ENCODE measurements around the gene ITGB3. TPM values are rescaled to one million over a fixed set of nuclear protein-coding genes. Genes with fewer than 3 reads are reported as not detected.
A peak's percentile ranks its signal among the peaks of the same experiment; 100 is the strongest.

The ITGB3 gene
- total and polyA plus RNA-seq, 10 of the 15 experiments (the other 5 are each of a cell fraction or from before 2014, with no cell fraction given), result 0.69 to 22.8 (median 13.6) TPM

- BruUV-seq (replicated peaks), result no TSS peak
- Histone ChIP-seq H3K79me2 (ENCODE audit: control insufficient read depth, insufficient read depth, low read length) (no peaks in the 10 kb centered on the region), H3K9me3 (replicated peaks; ENCODE audit: control insufficient read depth, insufficient read depth, low read length) (no peaks in the 10 kb centered on the region; the same call in 2 of the 3 replicates), H3K36me3 (ENCODE audit: control insufficient read depth in 2 of 2, insufficient read depth in 2 of 2, low read length in 1 of 2) (no peaks in the 10 kb centered on the region), H4K20me1 (ENCODE audit: control insufficient read depth, insufficient read depth) (no peaks in the 10 kb centered on the region), H2AFZ (ENCODE audit: control insufficient read depth, low read depth, low read length) (peak overlapping the region; percentile 56), H3K4me1 (ENCODE audit: control insufficient read depth, insufficient read depth, low read length) (peaks cover 18% of the 10 kb centered on the region), H3K27me3 (replicated peaks in 1 of 2; ENCODE audit: control insufficient read depth in 2 of 2, insufficient read depth in 2 of 2, low read length in 1 of 2) (no peaks in the 10 kb centered on the region; a peak in 1 of 4 replicates), H3K27ac (ENCODE audit: control insufficient read depth, insufficient read depth) (no peak overlapping the region; the same call in 1 of the 2 replicates), H3K9ac (ENCODE audit: control insufficient read depth, insufficient read depth, low read length) (peak overlapping the region; percentile 19; the same call in 1 of the 2 replicates), H3K4me2 (ENCODE audit: control insufficient read depth, insufficient read depth) (peak overlapping the region; percentile 73), H3K4me3 (0 out of 2 replicates have a peak overlapping the region, but pooled peaks have one; percentile 37)
- intact Hi-C loops (cut with micrococcal nuclease; ENCODE audit: unreplicated experiment), result loop anchor here (2.0 kb wide), 3 partner anchors 23 to 383 kb away; no protein-coding TSS in a partner anchor
- POLR2A ChIA-PET, result interaction anchor here (0.6 to 3.7 kb wide), 12 partner anchors 9 to 1653 kb away, joined by 3 to 32 read pairs (median 3); partner anchors contain the start of gene EFCAB13
- ATAC-seq, result peak; percentile 16; the same call in 2 of the 3 replicates
- in situ Hi-C loops (cut with MboI), result loop anchor here (5.0 kb wide), 2 partner anchors 81 to 381 kb away; no protein-coding TSS in a partner anchor
- FAIRE-seq, result no peak
- RAD21 ChIA-PET (ENCODE audit: unreplicated experiment), result interaction anchor here (0.7 to 4.5 kb wide), 15 partner anchors 10 to 93 kb away, joined by 3 to 158 read pairs (median 11); partner anchors contain the start of genes EFCAB13, ITGB3 and MYL4
- DNase-seq (ENCODE audit: low read depth, low spot score), result peak; percentile 30
- 51% methylated on average over 3 of the region's 3 CpGs for WGBS (ENCODE audit: insufficient coverage, insufficient replicate concordance, low lambda C conversion rate, missing lambda C conversion rate)
- CTCF ChIA-PET, result interaction anchor here (0.6 to 4.8 kb wide), 17 partner anchors 9 to 1182 kb away, joined by 3 to 227 read pairs (median 6); partner anchors contain the start of genes EFCAB13 and MYL4
- SMC1A ChIA-PET (ENCODE audit: uncharacterized antibody, unreplicated experiment), result interaction anchor here (0.6 to 5.8 kb wide), 17 partner anchors 9 to 486 kb away, joined by 3 to 175 read pairs (median 10); partner anchors contain the start of genes EFCAB13 and MYL4
- TF ChIP-seq, protein P1, sequence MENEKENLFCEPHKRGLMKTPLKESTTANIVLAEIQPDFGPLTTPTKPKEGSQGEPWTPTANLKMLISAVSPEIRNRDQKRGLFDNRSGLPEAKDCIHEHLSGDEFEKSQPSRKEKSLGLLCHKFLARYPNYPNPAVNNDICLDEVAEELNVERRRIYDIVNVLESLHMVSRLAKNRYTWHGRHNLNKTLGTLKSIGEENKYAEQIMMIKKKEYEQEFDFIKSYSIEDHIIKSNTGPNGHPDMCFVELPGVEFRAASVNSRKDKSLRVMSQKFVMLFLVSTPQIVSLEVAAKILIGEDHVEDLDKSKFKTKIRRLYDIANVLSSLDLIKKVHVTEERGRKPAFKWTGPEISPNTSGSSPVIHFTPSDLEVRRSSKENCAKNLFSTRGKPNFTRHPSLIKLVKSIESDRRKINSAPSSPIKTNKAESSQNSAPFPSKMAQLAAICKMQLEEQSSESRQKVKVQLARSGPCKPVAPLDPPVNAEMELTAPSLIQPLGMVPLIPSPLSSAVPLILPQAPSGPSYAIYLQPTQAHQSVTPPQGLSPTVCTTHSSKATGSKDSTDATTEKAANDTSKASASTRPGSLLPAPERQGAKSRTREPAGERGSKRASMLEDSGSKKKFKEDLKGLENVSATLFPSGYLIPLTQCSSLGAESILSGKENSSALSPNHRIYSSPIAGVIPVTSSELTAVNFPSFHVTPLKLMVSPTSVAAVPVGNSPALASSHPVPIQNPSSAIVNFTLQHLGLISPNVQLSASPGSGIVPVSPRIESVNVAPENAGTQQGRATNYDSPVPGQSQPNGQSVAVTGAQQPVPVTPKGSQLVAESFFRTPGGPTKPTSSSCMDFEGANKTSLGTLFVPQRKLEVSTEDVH (IDR thresholded peaks at IDR 0.05; ENCODE audit: low read depth, partially characterized antibody), result no peak
- TF ChIP-seq MYB (IDR thresholded peaks at IDR 0.05; ENCODE audit: borderline replicate concordance, low read depth, low read length) (no peak), BHLHE40 (IDR thresholded peaks at IDR 0.05; ENCODE audit: borderline replicate concordance in 1 of 2, low read depth in 2 of 2, low read length in 1 of 2) (no peak), YBX1 (IDR thresholded peaks at IDR 0.05) (no peak), NR2F1 (conservative IDR thresholded peaks at IDR 0.05) (no peak), TCF12 (IDR thresholded peaks at IDR 0.05; ENCODE audit: low read depth, low read length) (no peak), ZSCAN29 (IDR thresholded peaks at IDR 0.05) (peak; percentile 85), LARP7 (IDR thresholded peaks at IDR 0.05) (no peak), KAT2A (conservative IDR thresholded peaks at IDR 0.05; ENCODE audit: control insufficient read depth, low read depth, low read length) (no peak), GATAD2B (conservative IDR thresholded peaks at IDR 0.05; ENCODE audit: low read depth) (no peak), SRF (IDR thresholded peaks at IDR 0.05; ENCODE audit: low read depth in 2 of 2, low read length in 2 of 2) (no peak), EZH2 (IDR thresholded peaks at IDR 0.05; ENCODE audit: borderline replicate concordance, control insufficient read depth, low read depth, low read length) (no peak), STAT3 (IDR thresholded peaks at IDR 0.05; ENCODE audit: low read depth, low read length) (no peak), KDM1A (IDR thresholded peaks at IDR 0.05; ENCODE audit: borderline replicate concordance) (no peak)
- TF ChIP-seq, protein P2, sequence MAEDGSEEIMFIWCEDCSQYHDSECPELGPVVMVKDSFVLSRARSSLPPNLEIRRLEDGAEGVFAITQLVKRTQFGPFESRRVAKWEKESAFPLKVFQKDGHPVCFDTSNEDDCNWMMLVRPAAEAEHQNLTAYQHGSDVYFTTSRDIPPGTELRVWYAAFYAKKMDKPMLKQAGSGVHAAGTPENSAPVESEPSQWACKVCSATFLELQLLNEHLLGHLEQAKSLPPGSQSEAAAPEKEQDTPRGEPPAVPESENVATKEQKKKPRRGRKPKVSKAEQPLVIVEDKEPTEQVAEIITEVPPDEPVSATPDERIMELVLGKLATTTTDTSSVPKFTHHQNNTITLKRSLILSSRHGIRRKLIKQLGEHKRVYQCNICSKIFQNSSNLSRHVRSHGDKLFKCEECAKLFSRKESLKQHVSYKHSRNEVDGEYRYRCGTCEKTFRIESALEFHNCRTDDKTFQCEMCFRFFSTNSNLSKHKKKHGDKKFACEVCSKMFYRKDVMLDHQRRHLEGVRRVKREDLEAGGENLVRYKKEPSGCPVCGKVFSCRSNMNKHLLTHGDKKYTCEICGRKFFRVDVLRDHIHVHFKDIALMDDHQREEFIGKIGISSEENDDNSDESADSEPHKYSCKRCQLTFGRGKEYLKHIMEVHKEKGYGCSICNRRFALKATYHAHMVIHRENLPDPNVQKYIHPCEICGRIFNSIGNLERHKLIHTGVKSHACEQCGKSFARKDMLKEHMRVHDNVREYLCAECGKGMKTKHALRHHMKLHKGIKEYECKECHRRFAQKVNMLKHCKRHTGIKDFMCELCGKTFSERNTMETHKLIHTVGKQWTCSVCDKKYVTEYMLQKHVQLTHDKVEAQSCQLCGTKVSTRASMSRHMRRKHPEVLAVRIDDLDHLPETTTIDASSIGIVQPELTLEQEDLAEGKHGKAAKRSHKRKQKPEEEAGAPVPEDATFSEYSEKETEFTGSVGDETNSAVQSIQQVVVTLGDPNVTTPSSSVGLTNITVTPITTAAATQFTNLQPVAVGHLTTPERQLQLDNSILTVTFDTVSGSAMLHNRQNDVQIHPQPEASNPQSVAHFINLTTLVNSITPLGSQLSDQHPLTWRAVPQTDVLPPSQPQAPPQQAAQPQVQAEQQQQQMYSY (CRISPR knock-in tag; IDR thresholded peaks at IDR 0.05), result no peak
These were observed 22.3 kb upstream of the ITGB3 start for GRCh38 chr17:47231334-47231733.
